ENCODE results near the gene ZC3H14. TPM values are rescaled to one million over a fixed set of nuclear protein-coding genes. Genes with fewer than 3 reads are reported as not detected.

The ZC3H14 gene
- total and polyA plus RNA-seq, 9 of the 15 experiments (the other 6 are each of a cell fraction or from before 2014, with no cell fraction given): 21.1 to 109 (median 45.3) TPM

GRCh38 chr14:88559852-88560251, 3.0 kb upstream of the ZC3H14 start (continued):
- TF ChIP-seq REST (IDR thresholded peaks at IDR 0.05; ENCODE audit: borderline replicate concordance): peak; percentile 25; the same call in 1 of the 2 replicates
- TF ChIP-seq REST (CRISPR knock-in tag; IDR thresholded peaks at IDR 0.05; ENCODE audit: low read depth): no peak
- peak in 1 of 2 experiments; percentile 39; a peak in 3 of 4 replicates for TF ChIP-seq RAD21 (CRISPR knock-in tag; conservative IDR thresholded peaks at IDR 0.05 in 1 of 2, IDR thresholded peaks at IDR 0.05 in 1 of 2)
- no peak for TF ChIP-seq NR0B1 (IDR thresholded peaks at IDR 0.05; ENCODE audit: partially characterized antibody)
- TF ChIP-seq TGIF2 (CRISPR knock-in tag; IDR thresholded peaks at IDR 0.05): no peak
- TF ChIP-seq ZNF384 (IDR thresholded peaks at IDR 0.05; ENCODE audit: low read depth, low read length): peak; percentile 86

All from K562 (cell line).